ENCODE results near the gene SLC4A5.
A peak's percentile ranks its signal among the peaks of the same experiment; 100 is the strongest.
"Not testable (repeated sequence)": the region's sequence is repeated elsewhere in the genome, so short reads cannot be mapped to it uniquely, and the experiment has no call there.

Gene SLC4A5

DNA sequence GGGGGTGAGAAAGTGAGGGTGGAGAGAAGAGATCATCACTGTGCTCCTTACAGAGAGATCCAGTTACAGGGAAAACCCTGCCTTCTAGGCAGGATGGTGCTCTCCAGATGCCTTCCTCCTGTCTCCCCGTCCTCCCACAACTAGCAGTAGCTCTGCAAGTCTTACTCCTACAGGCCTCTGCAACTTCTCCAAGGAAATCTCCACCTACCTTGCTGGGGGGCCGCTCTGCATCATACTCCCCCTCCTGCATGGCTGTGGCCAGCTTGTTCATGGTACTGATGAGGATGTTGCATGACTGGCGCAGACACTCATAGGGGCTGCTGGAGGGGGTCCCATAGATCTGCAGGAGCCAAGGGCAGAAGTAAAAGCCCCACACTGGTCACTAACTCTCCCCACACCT is 22.8 kb upstream of the SLC4A5 start:
- DNase-seq: no peak

- peak in 14 of 56 donors; percentile 7 to 48 (median 30) for DNase-seq
These were observed 21.6 kb upstream of the SLC4A5 start for GRCh38 chr2:74364533-74365505.

GRCh38 chr2:74361327-74361726 is 18.1 kb upstream of the SLC4A5 start:
- DNase-seq: no peak

DNA sequence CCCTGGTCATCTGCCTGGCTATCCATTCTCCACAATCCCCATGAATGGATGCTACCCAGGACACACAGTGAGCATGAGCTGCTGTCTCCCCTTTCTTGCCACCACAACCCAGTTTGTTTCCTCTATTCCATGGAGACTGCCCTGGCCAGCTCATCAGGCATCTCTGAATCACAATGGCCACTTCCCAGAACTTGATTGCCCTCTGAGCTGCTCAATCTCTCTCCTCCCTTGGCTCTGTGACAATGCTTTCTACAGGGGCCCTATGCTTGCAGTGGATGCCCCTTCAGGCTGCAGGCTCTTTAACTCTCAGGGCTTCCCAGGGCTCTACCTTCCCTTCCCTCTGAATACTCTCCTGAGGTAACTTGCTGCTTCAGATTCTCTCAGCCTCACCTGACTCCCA is 14.4 kb upstream of the SLC4A5 start:
- DNase-seq: no peak

DNA sequence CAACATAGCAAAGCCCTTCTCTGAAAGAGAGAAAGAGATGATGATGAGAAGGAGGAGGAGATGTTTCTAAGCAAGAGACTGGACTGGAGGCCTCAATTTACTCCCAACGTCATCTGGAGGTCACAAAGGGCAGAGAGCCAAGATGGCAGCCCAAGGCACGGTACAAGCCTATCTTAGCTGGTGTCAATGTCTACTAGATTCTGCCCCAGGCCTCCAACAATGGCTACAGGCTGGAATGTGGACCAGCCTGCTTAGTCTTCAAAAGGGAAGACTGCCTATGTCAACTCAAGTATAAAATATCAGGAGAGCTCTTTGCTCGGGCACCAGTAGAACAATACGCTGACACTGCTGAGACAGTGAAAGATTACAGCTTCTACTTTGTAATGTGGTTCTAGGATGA is 6.7 kb upstream of the SLC4A5 start:
- DNase-seq: no peak

DNA sequence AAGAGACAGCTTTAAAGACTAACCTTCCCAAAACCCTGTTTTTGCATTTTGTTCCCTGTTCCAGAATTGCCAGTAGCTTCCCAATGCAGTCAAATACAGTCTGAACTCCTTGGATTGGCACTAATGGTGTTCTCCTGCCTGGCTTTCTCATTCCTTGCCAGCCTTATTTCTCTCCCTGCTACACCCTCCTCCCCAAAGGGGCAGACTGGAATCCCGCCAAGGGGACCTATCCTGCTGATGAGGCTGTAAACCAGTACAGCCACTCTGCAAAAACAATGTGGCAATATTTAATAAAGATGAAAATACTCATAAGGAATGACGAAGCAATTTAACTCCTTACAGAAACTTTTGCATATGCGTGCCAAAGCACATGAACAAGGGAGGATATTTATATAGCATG is 4.5 kb upstream of the SLC4A5 start:
- no peak for DNase-seq

- DNase-seq: no peak
These were observed 4.1 kb upstream of the SLC4A5 start for GRCh38 chr2:74347303-74347702.

- no peak for DNase-seq
These were observed 2.2 kb upstream of the SLC4A5 start for GRCh38 chr2:74345272-74345943.

GRCh38 chr2:74336227-74336626 is 7.0 kb downstream of the SLC4A5 start:
- DNase-seq: not testable (repeated sequence)

- DNase-seq: peak in 54 of 56 donors; percentile 2 to 85 (median 48)
These were observed 8.3 kb downstream of the SLC4A5 start for GRCh38 chr2:74334931-74335333.

GRCh38 chr2:74333896-74334586 is 9.2 kb downstream of the SLC4A5 start:
- DNase-seq: no peak

DNA sequence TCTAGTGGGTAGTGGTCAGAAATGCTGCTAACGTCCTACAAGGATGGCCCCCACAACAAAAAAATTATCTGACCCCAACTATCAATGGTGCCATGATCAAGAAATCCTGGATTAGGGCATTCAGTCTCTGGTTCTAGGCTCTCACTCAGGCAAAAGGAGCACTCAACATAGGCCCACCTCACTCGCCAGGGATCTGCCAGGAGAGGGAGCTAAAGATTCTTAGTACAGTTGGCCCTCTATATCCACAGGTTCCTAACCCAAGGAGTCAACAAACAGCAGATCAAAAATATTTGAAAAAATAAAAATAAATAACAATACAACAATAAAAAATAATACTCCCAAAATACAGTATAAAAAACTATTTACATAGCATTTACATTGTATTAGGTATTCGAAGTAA is 10.0 kb downstream of the SLC4A5 start:
- DNase-seq: peak in 2 of 56 donors; percentile 7 to 8

DNA sequence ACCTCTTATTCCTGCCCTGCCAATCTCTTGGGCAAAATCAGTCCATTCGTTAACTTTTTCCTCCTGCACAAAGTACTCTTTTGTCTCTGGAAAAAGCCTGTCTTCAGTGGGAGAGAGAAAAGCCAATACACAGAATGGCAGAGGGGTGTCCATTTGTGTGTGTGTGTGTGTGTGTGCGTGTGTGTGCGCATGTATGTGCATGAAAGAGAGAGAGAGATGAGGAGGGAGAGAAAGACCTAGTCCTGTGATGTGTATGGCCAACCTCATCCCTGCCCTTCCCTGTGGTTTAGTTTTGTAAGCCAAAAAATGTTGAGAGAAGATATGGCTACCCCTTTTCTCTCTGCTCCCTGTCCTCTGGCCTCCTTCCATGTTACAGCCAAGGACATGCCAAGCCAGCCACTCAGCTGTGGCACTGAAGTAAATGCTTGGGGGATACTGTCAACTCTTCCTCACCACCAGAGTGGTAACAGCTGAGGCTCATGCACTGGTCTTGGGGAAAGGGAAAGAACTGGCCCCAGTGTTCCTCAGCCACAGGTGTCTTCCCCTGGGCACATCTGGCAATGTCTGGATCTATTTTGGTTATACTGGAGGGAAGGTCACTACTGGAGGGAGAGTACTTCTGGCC is 10.6 kb downstream of the SLC4A5 start:
- DNase-seq: no peak

- no peak for DNase-seq
These were observed 14.6 kb downstream of the SLC4A5 start for GRCh38 chr2:74328573-74328972.

- DNase-seq: no peak
These were observed 15.1 kb downstream of the SLC4A5 start for GRCh38 chr2:74328074-74328473.

DNA sequence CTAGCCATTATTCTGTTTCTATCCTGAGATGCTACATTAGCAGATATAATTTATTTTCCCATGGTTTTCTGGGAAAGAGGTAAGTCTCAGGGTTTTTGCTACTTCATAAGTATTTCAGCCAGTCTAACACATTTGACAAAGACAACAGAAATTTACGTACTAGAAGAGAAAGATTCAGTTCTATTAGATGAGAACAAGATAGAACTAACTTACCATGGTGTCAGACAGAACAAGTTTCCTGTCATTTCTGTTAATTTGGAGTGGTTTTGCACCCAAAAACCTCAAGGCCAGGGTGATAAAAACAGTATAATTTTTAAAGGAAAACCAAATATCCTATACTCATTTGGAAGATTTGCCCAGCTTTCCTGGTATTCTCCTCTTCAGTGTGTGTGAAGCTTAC is 15.6 kb downstream of the SLC4A5 start:
- no peak for DNase-seq

GRCh38 chr2:74327199-74327598 is 16.0 kb downstream of the SLC4A5 start:
- DNase-seq: no peak

GRCh38 chr2:74325815-74326214 is 17.4 kb downstream of the SLC4A5 start:
- no peak for DNase-seq

DNA sequence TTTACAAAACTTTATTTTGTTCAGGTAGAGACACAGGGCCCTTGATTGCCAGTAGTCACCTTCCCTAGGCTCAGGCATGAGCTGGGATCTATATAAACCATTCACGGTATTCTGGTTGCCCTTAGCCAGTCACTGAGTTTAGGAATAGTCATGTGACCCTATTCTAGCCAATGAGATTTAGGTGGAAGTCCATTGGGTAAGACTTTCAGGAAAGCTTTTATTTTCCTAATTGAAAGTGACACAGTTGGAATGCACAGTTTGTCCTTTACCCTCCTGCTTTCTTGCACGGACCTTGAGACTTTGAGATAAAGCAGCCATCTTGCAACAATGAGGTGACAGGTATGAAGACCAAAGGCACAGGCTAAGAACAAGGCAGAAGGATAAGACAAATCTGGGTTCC is 21.5 kb downstream of the SLC4A5 start:
- DNase-seq: no peak

- DNase-seq: peak in 5 of 56 donors; percentile 4 to 13 (median 8)
These were observed 25.5 kb downstream of the SLC4A5 start for GRCh38 chr2:74317701-74318100.

GRCh38 chr2:74316627-74317295 is 26.5 kb downstream of the SLC4A5 start:
- no peak for DNase-seq

All from nucleus accumbens (tissue), 56 donors.